Liver (tissue), 3 donors: ENCODE measurements around the gene RNU1-2.
"Not testable (repeated sequence)": the region's sequence is repeated elsewhere in the genome, so short reads cannot be mapped to it uniquely, and the experiment has no call there.

Experiments
- EGR1 ChIP-seq, 2 donors: IDR thresholded peaks; 2 replicates each; pipeline ENCODE4 v1.6.1; 2016 to 2018; ENCODE audit warnings: antibody characterized with exemption in 2 of 2, low read depth in 2 of 2
- JUND ChIP-seq, 2 donors: IDR thresholded peaks; 2 replicates each; pipeline ENCODE4 v1.6.1; 2016; ENCODE audit warnings: antibody characterized with exemption in 2 of 2
- NR2F2 ChIP-seq: IDR thresholded peaks from 2 replicates; pipeline ENCODE4 v1.6.1; 2016; ENCODE audit warnings: antibody characterized with exemption
- RAD21 ChIP-seq, 2 donors: IDR thresholded peaks; 2 replicates each; pipeline ENCODE4 v1.6.1; 2016; ENCODE audit warnings: antibody characterized with exemption in 2 of 2, mild to moderate bottlenecking in 2 of 2
- SP1 ChIP-seq: IDR thresholded peaks from 2 replicates; pipeline ENCODE4 v1.6.1; 2018; ENCODE audit warnings: antibody characterized with exemption, mild to moderate bottlenecking
- TAF1 ChIP-seq: conservative IDR thresholded peaks from 2 replicates; pipeline ENCODE4 v1.6.1; 2016; ENCODE audit warnings: antibody characterized with exemption, mild to moderate bottlenecking
- YY1 ChIP-seq: IDR thresholded peaks from 2 replicates; pipeline ENCODE4 v1.6.1; 2016; ENCODE audit warnings: antibody characterized with exemption, mild to moderate bottlenecking
- TF ChIP-seq, protein P1 (sequence below): fragments of 150-350 bp; IDR thresholded peaks from 2 replicates; pipeline ENCODE4 v1.5.1; 2017; ENCODE audit warnings: improper control_type of control experiment, low read depth, low read length; ENCODE audit not compliant: missing input control
- TF ChIP-seq, protein P2 (sequence below): IDR thresholded peaks from 2 replicates; pipeline ENCODE4 v1.6.1; 2016; ENCODE audit warnings: antibody characterized with exemption
- TF ChIP-seq, protein P3 (sequence below): IDR thresholded peaks from 2 replicates; pipeline ENCODE4 v1.6.1; 2016; ENCODE audit warnings: antibody characterized with exemption, mild to moderate bottlenecking
- TF ChIP-seq, protein P4 (sequence below): IDR thresholded peaks from 2 replicates; pipeline ENCODE4 v1.6.1; 2016; ENCODE audit warnings: antibody characterized with exemption
- donor health status: healthy.
- donor health status: healthy.

DNA sequence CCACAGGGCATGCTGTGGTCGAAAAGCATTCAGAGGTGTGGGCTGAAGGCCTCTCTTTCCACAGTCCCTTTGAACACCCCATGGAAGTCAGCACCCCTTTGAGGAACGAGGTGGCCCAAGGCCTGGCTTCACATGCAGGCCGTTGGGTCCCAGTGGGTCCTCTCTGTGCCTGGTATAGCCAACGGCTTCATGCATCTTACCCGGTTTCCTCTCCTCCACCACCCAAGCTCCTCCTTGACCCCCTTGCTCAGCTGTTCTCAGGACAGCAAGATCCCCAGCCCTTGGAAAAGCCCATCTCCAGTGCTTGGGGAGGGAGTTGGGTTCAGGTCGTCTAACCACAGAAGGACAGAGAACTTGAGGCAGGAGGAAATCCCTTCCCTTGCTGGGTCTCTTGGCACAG lies 27.0 kb upstream of the RNU1-2 start:
- TF ChIP-seq, protein P1, sequence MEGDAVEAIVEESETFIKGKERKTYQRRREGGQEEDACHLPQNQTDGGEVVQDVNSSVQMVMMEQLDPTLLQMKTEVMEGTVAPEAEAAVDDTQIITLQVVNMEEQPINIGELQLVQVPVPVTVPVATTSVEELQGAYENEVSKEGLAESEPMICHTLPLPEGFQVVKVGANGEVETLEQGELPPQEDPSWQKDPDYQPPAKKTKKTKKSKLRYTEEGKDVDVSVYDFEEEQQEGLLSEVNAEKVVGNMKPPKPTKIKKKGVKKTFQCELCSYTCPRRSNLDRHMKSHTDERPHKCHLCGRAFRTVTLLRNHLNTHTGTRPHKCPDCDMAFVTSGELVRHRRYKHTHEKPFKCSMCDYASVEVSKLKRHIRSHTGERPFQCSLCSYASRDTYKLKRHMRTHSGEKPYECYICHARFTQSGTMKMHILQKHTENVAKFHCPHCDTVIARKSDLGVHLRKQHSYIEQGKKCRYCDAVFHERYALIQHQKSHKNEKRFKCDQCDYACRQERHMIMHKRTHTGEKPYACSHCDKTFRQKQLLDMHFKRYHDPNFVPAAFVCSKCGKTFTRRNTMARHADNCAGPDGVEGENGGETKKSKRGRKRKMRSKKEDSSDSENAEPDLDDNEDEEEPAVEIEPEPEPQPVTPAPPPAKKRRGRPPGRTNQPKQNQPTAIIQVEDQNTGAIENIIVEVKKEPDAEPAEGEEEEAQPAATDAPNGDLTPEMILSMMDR, result not testable (repeated sequence)
- not testable (repeated sequence) for TF ChIP-seq RAD21 (IDR thresholded peaks at IDR 0.05); EGR1 (IDR thresholded peaks at IDR 0.05; ENCODE audit: low read depth in 2 of 2); SP1; YY1; JUND (IDR thresholded peaks at IDR 0.05); NR2F2; TAF1
- TF ChIP-seq, protein P2, sequence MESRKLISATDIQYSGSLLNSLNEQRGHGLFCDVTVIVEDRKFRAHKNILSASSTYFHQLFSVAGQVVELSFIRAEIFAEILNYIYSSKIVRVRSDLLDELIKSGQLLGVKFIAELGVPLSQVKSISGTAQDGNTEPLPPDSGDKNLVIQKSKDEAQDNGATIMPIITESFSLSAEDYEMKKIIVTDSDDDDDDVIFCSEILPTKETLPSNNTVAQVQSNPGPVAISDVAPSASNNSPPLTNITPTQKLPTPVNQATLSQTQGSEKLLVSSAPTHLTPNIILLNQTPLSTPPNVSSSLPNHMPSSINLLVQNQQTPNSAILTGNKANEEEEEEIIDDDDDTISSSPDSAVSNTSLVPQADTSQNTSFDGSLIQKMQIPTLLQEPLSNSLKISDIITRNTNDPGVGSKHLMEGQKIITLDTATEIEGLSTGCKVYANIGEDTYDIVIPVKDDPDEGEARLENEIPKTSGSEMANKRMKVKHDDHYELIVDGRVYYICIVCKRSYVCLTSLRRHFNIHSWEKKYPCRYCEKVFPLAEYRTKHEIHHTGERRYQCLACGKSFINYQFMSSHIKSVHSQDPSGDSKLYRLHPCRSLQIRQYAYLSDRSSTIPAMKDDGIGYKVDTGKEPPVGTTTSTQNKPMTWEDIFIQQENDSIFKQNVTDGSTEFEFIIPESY, result not testable (repeated sequence)
- TF ChIP-seq, protein P3, sequence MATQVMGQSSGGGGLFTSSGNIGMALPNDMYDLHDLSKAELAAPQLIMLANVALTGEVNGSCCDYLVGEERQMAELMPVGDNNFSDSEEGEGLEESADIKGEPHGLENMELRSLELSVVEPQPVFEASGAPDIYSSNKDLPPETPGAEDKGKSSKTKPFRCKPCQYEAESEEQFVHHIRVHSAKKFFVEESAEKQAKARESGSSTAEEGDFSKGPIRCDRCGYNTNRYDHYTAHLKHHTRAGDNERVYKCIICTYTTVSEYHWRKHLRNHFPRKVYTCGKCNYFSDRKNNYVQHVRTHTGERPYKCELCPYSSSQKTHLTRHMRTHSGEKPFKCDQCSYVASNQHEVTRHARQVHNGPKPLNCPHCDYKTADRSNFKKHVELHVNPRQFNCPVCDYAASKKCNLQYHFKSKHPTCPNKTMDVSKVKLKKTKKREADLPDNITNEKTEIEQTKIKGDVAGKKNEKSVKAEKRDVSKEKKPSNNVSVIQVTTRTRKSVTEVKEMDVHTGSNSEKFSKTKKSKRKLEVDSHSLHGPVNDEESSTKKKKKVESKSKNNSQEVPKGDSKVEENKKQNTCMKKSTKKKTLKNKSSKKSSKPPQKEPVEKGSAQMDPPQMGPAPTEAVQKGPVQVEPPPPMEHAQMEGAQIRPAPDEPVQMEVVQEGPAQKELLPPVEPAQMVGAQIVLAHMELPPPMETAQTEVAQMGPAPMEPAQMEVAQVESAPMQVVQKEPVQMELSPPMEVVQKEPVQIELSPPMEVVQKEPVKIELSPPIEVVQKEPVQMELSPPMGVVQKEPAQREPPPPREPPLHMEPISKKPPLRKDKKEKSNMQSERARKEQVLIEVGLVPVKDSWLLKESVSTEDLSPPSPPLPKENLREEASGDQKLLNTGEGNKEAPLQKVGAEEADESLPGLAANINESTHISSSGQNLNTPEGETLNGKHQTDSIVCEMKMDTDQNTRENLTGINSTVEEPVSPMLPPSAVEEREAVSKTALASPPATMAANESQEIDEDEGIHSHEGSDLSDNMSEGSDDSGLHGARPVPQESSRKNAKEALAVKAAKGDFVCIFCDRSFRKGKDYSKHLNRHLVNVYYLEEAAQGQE, result not testable (repeated sequence)
- TF ChIP-seq, protein P4, sequence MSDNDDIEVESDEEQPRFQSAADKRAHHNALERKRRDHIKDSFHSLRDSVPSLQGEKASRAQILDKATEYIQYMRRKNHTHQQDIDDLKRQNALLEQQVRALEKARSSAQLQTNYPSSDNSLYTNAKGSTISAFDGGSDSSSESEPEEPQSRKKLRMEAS, result not testable (repeated sequence)
